H9 (cell line): ENCODE data around the gene TCEAL3. TPM values are rescaled to one million over a fixed set of nuclear protein-coding genes. Genes with fewer than 3 reads are reported as not detected.

Experiments
- DNase-seq: peaks from one replicate; pipeline ENCODE4 v3.0.0-alpha.2; 2017
- H2AFZ ChIP-seq: one replicate; pipeline ENCODE4 v1.6.1; 2013; ENCODE audit warnings: mild to moderate bottlenecking, low read length, control low read depth, moderate library complexity
- H2AK5ac ChIP-seq: 2 replicates; pipeline ENCODE4 v1.6.1; 2013; ENCODE audit warnings: low read length, control low read depth, mixed read lengths; ENCODE audit not compliant: insufficient read length
- H2BK120ac ChIP-seq: one replicate; pipeline ENCODE4 v1.6.1; 2013; ENCODE audit warnings: low read depth, mild to moderate bottlenecking, low read length, control low read depth, inconsistent platforms; ENCODE audit not compliant: poor library complexity, severe bottlenecking
- H2BK12ac ChIP-seq: 2 replicates; pipeline ENCODE4 v1.6.1; 2013; ENCODE audit warnings: low read length, control low read depth, mixed read lengths, low read depth; ENCODE audit not compliant: insufficient read length
- H2BK15ac ChIP-seq: 2 replicates; pipeline ENCODE4 v1.6.1; 2013; ENCODE audit warnings: low read depth, low read length, control low read depth
- H2BK20ac ChIP-seq: one replicate; pipeline ENCODE4 v1.6.1; 2013; ENCODE audit warnings: low read depth, mild to moderate bottlenecking, low read length, control low read depth, inconsistent platforms; ENCODE audit not compliant: poor library complexity, severe bottlenecking
- H2BK5ac ChIP-seq: 2 replicates; pipeline ENCODE4 v1.6.1; 2013; ENCODE audit warnings: low read length, control low read depth, mixed read lengths; ENCODE audit not compliant: insufficient read length
- H3K14ac ChIP-seq: 2 replicates; pipeline ENCODE4 v1.6.1; 2013; ENCODE audit warnings: low read length, control low read depth; ENCODE audit not compliant: insufficient read depth
- H3K18ac ChIP-seq: 2 replicates; pipeline ENCODE4 v1.6.1; 2013; ENCODE audit warnings: low read depth, mild to moderate bottlenecking, mixed read lengths, low read length, control low read depth; ENCODE audit not compliant: insufficient read length
- H3K23ac ChIP-seq: 2 replicates; pipeline ENCODE4 v1.6.1; 2013; ENCODE audit warnings: low read length, control low read depth, mixed read lengths, low read depth; ENCODE audit not compliant: insufficient read length
- H3K23me2 ChIP-seq: 2 replicates; pipeline ENCODE4 v1.6.1; 2013; ENCODE audit warnings: low read depth, mild to moderate bottlenecking, mixed read lengths, low read length, control low read depth; ENCODE audit not compliant: insufficient read length, poor library complexity, severe bottlenecking
- H3K27ac ChIP-seq: 2 replicates; pipeline ENCODE4 v1.5.1; 2013; ENCODE audit warnings: low read length, control low read depth, mixed read lengths, low read depth; ENCODE audit not compliant: insufficient read length
- H3K27me3 ChIP-seq: 2 replicates; pipeline ENCODE4 v1.6.1; 2013; ENCODE audit warnings: low read length, control low read depth, inconsistent platforms; ENCODE audit not compliant: insufficient read depth
- H3K4ac ChIP-seq: 2 replicates; pipeline ENCODE4 v1.6.1; 2013; ENCODE audit warnings: low read depth, mild to moderate bottlenecking, control low read depth, inconsistent platforms, low read length, moderate library complexity
- H3K4me1 ChIP-seq: 2 replicates; pipeline ENCODE4 v1.6.1; 2013; ENCODE audit warnings: low read length, control low read depth, inconsistent platforms; ENCODE audit not compliant: insufficient read depth
- H3K4me2 ChIP-seq: 2 replicates; pipeline ENCODE4 v1.6.1; 2013; ENCODE audit warnings: low read length, control low read depth, mixed read lengths; ENCODE audit not compliant: insufficient read length, insufficient read depth
- H3K56ac ChIP-seq: 2 replicates; pipeline ENCODE4 v1.6.1; 2013; ENCODE audit warnings: low read depth, mild to moderate bottlenecking, mixed read lengths, low read length, control low read depth; ENCODE audit not compliant: insufficient read length
- H3K79me1 ChIP-seq: 2 replicates; pipeline ENCODE4 v1.6.1; 2013; ENCODE audit warnings: low read depth, mild to moderate bottlenecking, moderate library complexity, low read length, control low read depth, inconsistent platforms; ENCODE audit not compliant: insufficient read depth, poor library complexity, severe bottlenecking
- H3K79me2 ChIP-seq: 2 replicates; pipeline ENCODE4 v1.6.1; 2013; ENCODE audit warnings: low read length, control low read depth, inconsistent platforms; ENCODE audit not compliant: insufficient read depth
- H3K9ac ChIP-seq: 2 replicates; pipeline ENCODE4 v1.6.1; 2013; ENCODE audit warnings: low read length, control low read depth, mixed read lengths; ENCODE audit not compliant: insufficient read length; ENCODE audit errors: extremely low read depth
- H3K9me3 ChIP-seq: one replicate; pipeline ENCODE4 v1.6.1; 2013; ENCODE audit warnings: low read depth, low read length, inconsistent platforms; ENCODE audit not compliant: control insufficient read depth
- H3T11ph ChIP-seq: one replicate; pipeline ENCODE4 v1.6.1; 2013; ENCODE audit warnings: mild to moderate bottlenecking, low read length, control low read depth, inconsistent platforms
- H4K20me1 ChIP-seq: one replicate; pipeline ENCODE4 v1.6.1; 2013; ENCODE audit not compliant: control insufficient read depth, insufficient read length, insufficient read depth
- H4K5ac ChIP-seq: 2 replicates; pipeline ENCODE4 v1.6.1; 2013; ENCODE audit warnings: low read depth, mild to moderate bottlenecking, mixed read lengths, low read length, control low read depth; ENCODE audit not compliant: insufficient read length
- H4K8ac ChIP-seq: replicated peaks from 2 replicates; pipeline ENCODE4 v1.6.1; 2013; ENCODE audit warnings: low read length, control low read depth, mixed read lengths, low read depth; ENCODE audit not compliant: insufficient read length
- H4K91ac ChIP-seq: 2 replicates; pipeline ENCODE4 v1.6.1; 2013; ENCODE audit warnings: low read depth, mild to moderate bottlenecking, moderate library complexity, mixed read lengths, low read length, control low read depth; ENCODE audit not compliant: insufficient read length
- H3K27ac Mint-ChIP-seq, 3 experiments: 2 replicates in 2 of 3; 3 replicates in 1 of 3; pipeline ENCODE4 v1.8.0; 2020 to 2021; ENCODE audit warnings: mixed read lengths in 3 of 3, mild to moderate bottlenecking in 1 of 3, moderate library complexity in 1 of 3
- H3K27me3 Mint-ChIP-seq: 2 replicates; pipeline ENCODE4 v1.8.0; 2021; ENCODE audit warnings: low read depth, mild to moderate bottlenecking, moderate library complexity, mixed read lengths
- H3K36me3 Mint-ChIP-seq, 3 experiments: 2 replicates in 2 of 3; 3 replicates in 1 of 3; pipeline ENCODE4 v1.8.0; 2020 to 2021; ENCODE audit warnings: low read depth in 3 of 3, mixed read lengths in 3 of 3; ENCODE audit not compliant: insufficient read depth in 1 of 3
- H3K4me1 Mint-ChIP-seq, 2 experiments: 2 replicates each; pipeline ENCODE4 v1.8.0; 2020; ENCODE audit warnings: mixed read lengths in 2 of 2
- H3K4me3 Mint-ChIP-seq, 2 experiments: 2 replicates in 1 of 2; 3 replicates in 1 of 2; pipeline ENCODE4 v1.8.0; 2020 to 2021; ENCODE audit warnings: mild to moderate bottlenecking in 2 of 2, mixed read lengths in 2 of 2, moderate library complexity in 1 of 2
- H3K9me3 Mint-ChIP-seq, 2 experiments: 2 replicates in 1 of 2; 3 replicates in 1 of 2; pipeline ENCODE4 v1.8.0; 2020; ENCODE audit warnings: mild to moderate bottlenecking in 2 of 2, mixed read lengths in 2 of 2, moderate library complexity in 1 of 2
- WGBS: extraction: QIAGEN DNeasy Blood & Tissue Kit; methylation state at CpG from one replicate; pipeline ENCODE4 v1.1.7; 2013; ENCODE audit warnings: missing lambda C conversion rate, low lambda C conversion rate, mixed read lengths; ENCODE audit not compliant: insufficient read length; ENCODE audit errors: extremely low coverage; 5-methylcytosine and 5-hydroxymethylcytosine counted together
- total RNA-seq: library from RNA; stranded (reverse); gene quantifications from 2 replicates; pipeline ENCODE4 v1.2.1, GENCODE V29; 2021
- TF ChIP-seq, protein P1 (sequence below): fragments of 200-600 bp; sonication (generic); conservative IDR thresholded peaks from 3 replicates; pipeline ENCODE4 v1.8.0; 2021; ENCODE audit warnings: antibody characterized with exemption, mild to moderate bottlenecking

TCEAL3 gene
- total RNA-seq, 1 experiment from 2014 or later, result 11.1 TPM

DNA sequence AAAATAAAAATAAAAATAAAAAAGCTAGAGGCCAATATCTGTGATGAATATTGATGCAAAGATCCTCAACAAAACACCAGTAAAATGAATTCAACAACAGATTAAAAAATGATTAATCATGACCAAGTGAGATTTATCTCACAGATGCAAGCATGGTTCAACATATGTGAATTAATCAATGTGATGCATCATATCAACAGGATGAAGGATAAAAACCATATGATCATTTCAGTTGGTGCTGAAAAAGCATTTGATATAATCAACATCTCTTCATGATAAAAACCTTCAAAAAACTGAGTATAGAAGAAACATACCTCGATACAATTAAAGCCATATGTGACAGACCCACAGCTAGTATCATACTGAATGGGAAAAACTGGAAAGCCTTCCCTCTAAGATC, 39.9 kb downstream of the TCEAL3 start:
- H3K9me3 Mint-ChIP-seq, result peaks cover 6 to 33% of the 10 kb centered on the region in 2 experiments; a peak in 3 of 5 replicates
- H2AFZ ChIP-seq, result no peak overlapping the region
- no peak overlapping the region for H3K9ac ChIP-seq
- no peaks in the 10 kb centered on the region for H3K79me2 ChIP-seq
- DNase-seq, result no peak
- H3K14ac ChIP-seq, result no peak overlapping the region
- no peaks in the 10 kb centered on the region for H3K79me1 ChIP-seq
- no CpG with 5 or more reads among the region's 1 CpG for WGBS
- no peak overlapping the region for H3K27ac ChIP-seq
- H4K20me1 ChIP-seq, result no peaks in the 10 kb centered on the region
- no peak overlapping the region for H2BK12ac ChIP-seq
- no peak overlapping the region for H3K18ac ChIP-seq
- H3K4me1 Mint-ChIP-seq, result no peaks in the 10 kb centered on the region
- H3K23ac ChIP-seq, result no peak overlapping the region
- H4K8ac ChIP-seq, result no peak overlapping the region
- H3K36me3 Mint-ChIP-seq, result no peaks in the 10 kb centered on the region
- no peaks in the 10 kb centered on the region for H3K4me1 ChIP-seq
- H3K27me3 ChIP-seq, result no peaks in the 10 kb centered on the region
- peaks cover 2% of the 10 kb centered on the region; the same call in 1 of the 2 replicates for H3K27me3 Mint-ChIP-seq
- H3K9me3 ChIP-seq, result no peaks in the 10 kb centered on the region
- no peak overlapping the region for H3K56ac ChIP-seq
- no peak overlapping the region for H2BK20ac ChIP-seq
- TF ChIP-seq, protein P1, sequence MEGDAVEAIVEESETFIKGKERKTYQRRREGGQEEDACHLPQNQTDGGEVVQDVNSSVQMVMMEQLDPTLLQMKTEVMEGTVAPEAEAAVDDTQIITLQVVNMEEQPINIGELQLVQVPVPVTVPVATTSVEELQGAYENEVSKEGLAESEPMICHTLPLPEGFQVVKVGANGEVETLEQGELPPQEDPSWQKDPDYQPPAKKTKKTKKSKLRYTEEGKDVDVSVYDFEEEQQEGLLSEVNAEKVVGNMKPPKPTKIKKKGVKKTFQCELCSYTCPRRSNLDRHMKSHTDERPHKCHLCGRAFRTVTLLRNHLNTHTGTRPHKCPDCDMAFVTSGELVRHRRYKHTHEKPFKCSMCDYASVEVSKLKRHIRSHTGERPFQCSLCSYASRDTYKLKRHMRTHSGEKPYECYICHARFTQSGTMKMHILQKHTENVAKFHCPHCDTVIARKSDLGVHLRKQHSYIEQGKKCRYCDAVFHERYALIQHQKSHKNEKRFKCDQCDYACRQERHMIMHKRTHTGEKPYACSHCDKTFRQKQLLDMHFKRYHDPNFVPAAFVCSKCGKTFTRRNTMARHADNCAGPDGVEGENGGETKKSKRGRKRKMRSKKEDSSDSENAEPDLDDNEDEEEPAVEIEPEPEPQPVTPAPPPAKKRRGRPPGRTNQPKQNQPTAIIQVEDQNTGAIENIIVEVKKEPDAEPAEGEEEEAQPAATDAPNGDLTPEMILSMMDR, result no peak
- no peak overlapping the region for H3K4me3 Mint-ChIP-seq
- no peak overlapping the region for H3K4ac ChIP-seq
- no peak overlapping the region for H2AK5ac ChIP-seq
- H3T11ph ChIP-seq, result no peak overlapping the region
- no peak overlapping the region for H3K27ac Mint-ChIP-seq
- no peak overlapping the region for H2BK5ac ChIP-seq
- H4K5ac ChIP-seq, result no peak overlapping the region
- no peak overlapping the region for H2BK120ac ChIP-seq
- H2BK15ac ChIP-seq, result no peak overlapping the region
- no peak overlapping the region for H3K4me2 ChIP-seq
- H4K91ac ChIP-seq, result no peak overlapping the region
- no peaks in the 10 kb centered on the region for H3K23me2 ChIP-seq
